ENCODE data around the gene ERCC8.
A peak's percentile ranks its signal among the peaks of the same experiment; 100 is the strongest.
"Not testable (repeated sequence)": the region's sequence is repeated elsewhere in the genome, so short reads cannot be mapped to it uniquely, and the experiment has no call there.

ERCC8 gene

GRCh38 chr5:60992871-60993270 lies 48.0 kb upstream of the ERCC8 start:
- no peak overlapping the region for H3K27ac ChIP-seq (ENCODE audit: low read length, poor library complexity, severe bottlenecking)
- H2BK12ac ChIP-seq (ENCODE audit: low read length in 2 of 2), result no peak overlapping the region
- no peaks in the 10 kb centered on the region for H3K9me3 ChIP-seq (ENCODE audit: control insufficient read depth, low read length)
- no peak overlapping the region for H3K14ac ChIP-seq (ENCODE audit: low read length in 2 of 2)
- H2BK5ac ChIP-seq (ENCODE audit: low read depth, low read length, poor library complexity, severe bottlenecking), result no peak overlapping the region
- no peak overlapping the region for H3K4me2 ChIP-seq (ENCODE audit: low read length, poor library complexity, severe bottlenecking)
- H3K36me3 ChIP-seq (ENCODE audit: control insufficient read depth in 1 of 2, insufficient read depth in 2 of 2, low read depth in 1 of 2, low read length in 2 of 2), result peaks cover 10% of the 10 kb centered on the region in 2 experiments
- H4K91ac ChIP-seq (ENCODE audit: low read length), result no peak overlapping the region
- H3K4me1 ChIP-seq (ENCODE audit: control insufficient read depth, insufficient read depth, low read depth, low read length), result peaks cover 1% of the 10 kb centered on the region
- H3K23ac ChIP-seq (ENCODE audit: low read length in 2 of 2), result peak overlapping the region in 1 of 2 experiments; percentile 84
- H3K79me1 ChIP-seq (replicated peaks; ENCODE audit: low read length, poor library complexity, severe bottlenecking), result peaks cover 34% of the 10 kb centered on the region
- no peak overlapping the region for H3K4me3 ChIP-seq (ENCODE audit: insufficient read depth in 1 of 2, low read depth in 1 of 2, low read length in 2 of 2)
- no peaks in the 10 kb centered on the region for H3K27me3 ChIP-seq (ENCODE audit: control insufficient read depth in 1 of 2, insufficient read depth in 1 of 2, low read length in 2 of 2)
- H2BK15ac ChIP-seq (ENCODE audit: low read depth, poor library complexity, severe bottlenecking), result no peak overlapping the region
- no peak overlapping the region for H3K4ac ChIP-seq (ENCODE audit: low read depth in 1 of 2, low read length in 2 of 2)
- no peak overlapping the region for H3K18ac ChIP-seq (ENCODE audit: low read depth in 1 of 2, low read length in 2 of 2)
- H2AFZ ChIP-seq (ENCODE audit: low read depth, low read length), result no peak overlapping the region
- WGBS, result 97% methylated on average over 6 of the region's 6 CpGs
- no peak for DNase-seq
- no peak overlapping the region for H3K9ac ChIP-seq (ENCODE audit: low read length)
- H2AK5ac ChIP-seq (ENCODE audit: low read length, severe bottlenecking), result no peak overlapping the region
- no peak overlapping the region for H2BK120ac ChIP-seq (ENCODE audit: low read depth, low read length)
- H4K8ac ChIP-seq (ENCODE audit: low read length), result no peak overlapping the region

- no peak overlapping the region for H3K27ac ChIP-seq (ENCODE audit: low read length, poor library complexity, severe bottlenecking)
- H2BK5ac ChIP-seq (ENCODE audit: low read depth, low read length, poor library complexity, severe bottlenecking), result no peak overlapping the region
- no peaks in the 10 kb centered on the region for H3K27me3 ChIP-seq (ENCODE audit: control insufficient read depth in 1 of 2, insufficient read depth in 1 of 2, low read length in 2 of 2)
- no peak overlapping the region for H3K23ac ChIP-seq (ENCODE audit: low read length in 2 of 2)
- no peak overlapping the region for H3K9ac ChIP-seq (ENCODE audit: low read length)
- peaks cover 20% of the 10 kb centered on the region for H3K79me1 ChIP-seq (replicated peaks; ENCODE audit: low read length, poor library complexity, severe bottlenecking)
- H2BK15ac ChIP-seq (ENCODE audit: low read depth, poor library complexity, severe bottlenecking), result no peak overlapping the region
- no peak overlapping the region for H3K14ac ChIP-seq (ENCODE audit: low read length in 2 of 2)
- DNase-seq, result no peak
- no peak overlapping the region for H2BK120ac ChIP-seq (ENCODE audit: low read depth, low read length)
- H4K8ac ChIP-seq (ENCODE audit: low read length), result no peak overlapping the region
- no peaks in the 10 kb centered on the region for H3K9me3 ChIP-seq (ENCODE audit: control insufficient read depth, low read length)
- no peak overlapping the region for H3K4me3 ChIP-seq (ENCODE audit: insufficient read depth in 1 of 2, low read depth in 1 of 2, low read length in 2 of 2)
- no peak overlapping the region for H3K4ac ChIP-seq (ENCODE audit: low read depth in 1 of 2, low read length in 2 of 2)
- H3K36me3 ChIP-seq (ENCODE audit: control insufficient read depth in 1 of 2, insufficient read depth in 2 of 2, low read depth in 1 of 2, low read length in 2 of 2), result peaks cover 10% of the 10 kb centered on the region in 2 experiments
- 94% methylated on average over 3 of the region's 4 CpGs for WGBS
- H2AFZ ChIP-seq (ENCODE audit: low read depth, low read length), result no peak overlapping the region
- H2BK12ac ChIP-seq (ENCODE audit: low read length in 2 of 2), result no peak overlapping the region
- H3K18ac ChIP-seq (ENCODE audit: low read depth in 1 of 2, low read length in 2 of 2), result no peak overlapping the region
- H2AK5ac ChIP-seq (ENCODE audit: low read length, severe bottlenecking), result no peak overlapping the region
- H3K4me2 ChIP-seq (ENCODE audit: low read length, poor library complexity, severe bottlenecking), result no peak overlapping the region
- H3K4me1 ChIP-seq (ENCODE audit: control insufficient read depth, insufficient read depth, low read depth, low read length), result no peaks in the 10 kb centered on the region
- H4K91ac ChIP-seq (ENCODE audit: low read length), result no peak overlapping the region
These were observed 44.9 kb upstream of the ERCC8 start for GRCh38 chr5:60989790-60990189.

- not testable (repeated sequence) for H3K14ac ChIP-seq (ENCODE audit: low read length in 2 of 2); H3K9ac ChIP-seq (ENCODE audit: low read length); H3K9me3 ChIP-seq (ENCODE audit: control insufficient read depth, low read length); H4K91ac ChIP-seq (ENCODE audit: low read length); H3K4me1 ChIP-seq (ENCODE audit: control insufficient read depth, insufficient read depth, low read depth, low read length); H3K4me2 ChIP-seq (ENCODE audit: low read length, poor library complexity, severe bottlenecking); H2BK5ac ChIP-seq (ENCODE audit: low read depth, low read length, poor library complexity, severe bottlenecking); H2AK5ac ChIP-seq (ENCODE audit: low read length, severe bottlenecking); H2BK12ac ChIP-seq (ENCODE audit: low read length in 2 of 2); H4K8ac ChIP-seq (ENCODE audit: low read length); H2BK120ac ChIP-seq (ENCODE audit: low read depth, low read length); H3K36me3 ChIP-seq (ENCODE audit: control insufficient read depth in 1 of 2, insufficient read depth in 2 of 2, low read depth in 1 of 2, low read length in 2 of 2); H3K27ac ChIP-seq (ENCODE audit: low read length, poor library complexity, severe bottlenecking); H3K4me3 ChIP-seq (ENCODE audit: insufficient read depth in 1 of 2, low read depth in 1 of 2, low read length in 2 of 2); H3K18ac ChIP-seq (ENCODE audit: low read depth in 1 of 2, low read length in 2 of 2); H2BK15ac ChIP-seq (ENCODE audit: low read depth, poor library complexity, severe bottlenecking); H3K27me3 ChIP-seq (ENCODE audit: control insufficient read depth in 1 of 2, insufficient read depth in 1 of 2, low read length in 2 of 2); H2AFZ ChIP-seq (ENCODE audit: low read depth, low read length); H3K23ac ChIP-seq (ENCODE audit: low read length in 2 of 2); DNase-seq; H3K4ac ChIP-seq (ENCODE audit: low read depth in 1 of 2, low read length in 2 of 2)
- 94% methylated on average over 1 of the region's 3 CpGs for WGBS
- peaks cover 25% of the 10 kb centered on the region for H3K79me1 ChIP-seq (replicated peaks; ENCODE audit: low read length, poor library complexity, severe bottlenecking)
These were observed 37.3 kb upstream of the ERCC8 start for GRCh38 chr5:60982127-60982526.

GRCh38 chr5:60980511-60980910 lies 35.6 kb upstream of the ERCC8 start:
- Histone ChIP-seq H2BK15ac (ENCODE audit: low read depth, poor library complexity, severe bottlenecking) (no peak overlapping the region), H3K27me3 (ENCODE audit: control insufficient read depth in 1 of 2, insufficient read depth in 1 of 2, low read length in 2 of 2) (no peaks in the 10 kb centered on the region), H3K27ac (ENCODE audit: low read length, poor library complexity, severe bottlenecking) (no peak overlapping the region), H3K9ac (ENCODE audit: low read length) (no peak overlapping the region), H3K18ac (ENCODE audit: low read depth in 1 of 2, low read length in 2 of 2) (no peak overlapping the region), H2BK12ac (ENCODE audit: low read length in 2 of 2) (no peak overlapping the region), H3K36me3 (ENCODE audit: control insufficient read depth in 1 of 2, insufficient read depth in 2 of 2, low read depth in 1 of 2, low read length in 2 of 2) (peaks cover 0 to 3% of the 10 kb centered on the region in 2 experiments), H2BK120ac (ENCODE audit: low read depth, low read length) (no peak overlapping the region), H2AFZ (ENCODE audit: low read depth, low read length) (no peak overlapping the region), H3K4me3 (ENCODE audit: insufficient read depth in 1 of 2, low read depth in 1 of 2, low read length in 2 of 2) (no peak overlapping the region), H3K14ac (ENCODE audit: low read length in 2 of 2) (no peak overlapping the region), H3K4ac (ENCODE audit: low read depth in 1 of 2, low read length in 2 of 2) (no peak overlapping the region), H3K9me3 (ENCODE audit: control insufficient read depth, low read length) (no peaks in the 10 kb centered on the region), H2AK5ac (ENCODE audit: low read length, severe bottlenecking) (no peak overlapping the region), H3K79me1 (replicated peaks; ENCODE audit: low read length, poor library complexity, severe bottlenecking) (peaks cover 21% of the 10 kb centered on the region), H3K4me2 (ENCODE audit: low read length, poor library complexity, severe bottlenecking) (no peak overlapping the region), H3K23ac (ENCODE audit: low read length in 2 of 2) (no peak overlapping the region), H3K4me1 (ENCODE audit: control insufficient read depth, insufficient read depth, low read depth, low read length) (no peaks in the 10 kb centered on the region), H4K8ac (ENCODE audit: low read length) (no peak overlapping the region), H2BK5ac (ENCODE audit: low read depth, low read length, poor library complexity, severe bottlenecking) (no peak overlapping the region), H4K91ac (ENCODE audit: low read length) (no peak overlapping the region)
- DNase-seq, result no peak
- WGBS, result 99% methylated on average over 2 of the region's 2 CpGs
